ENCODE measurements around the gene ESYT3. TPM values are rescaled to one million over a fixed set of nuclear protein-coding genes. Genes with fewer than 3 reads are reported as not detected.
"Not testable (repeated sequence)": the region's sequence is repeated elsewhere in the genome, so short reads cannot be mapped to it uniquely, and the experiment has no call there.

Gene ESYT3
- total RNA-seq, 2 donors from 2014 or later = 2.0 to 6.0 TPM

DNA sequence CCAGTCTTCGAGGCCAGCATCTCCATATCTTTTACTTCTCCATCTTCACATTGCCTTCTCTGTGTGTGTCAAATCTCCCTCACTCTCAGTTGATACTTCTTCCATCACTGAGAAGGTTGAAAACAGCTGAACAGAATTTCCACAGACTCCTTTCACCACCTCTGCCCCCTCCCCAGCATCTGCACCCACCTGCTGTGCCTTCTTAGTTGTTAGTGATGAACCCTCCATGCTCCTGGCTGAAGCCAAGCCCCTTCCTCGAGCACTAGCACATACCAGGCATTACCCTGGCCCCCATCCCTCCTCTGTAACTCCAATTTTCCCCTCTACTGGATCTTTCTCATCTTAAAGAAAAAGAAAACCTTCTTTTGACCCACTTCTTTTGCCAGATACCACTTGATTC lies 27.8 kb upstream of the ESYT3 start:
- H3K4me3 ChIP-seq = no peak overlapping the region
- no peaks in the 10 kb centered on the region for H3K27me3 ChIP-seq
- 79 to 87% methylated on average over 2 of the region's 2 CpGs for WGBS, 2 donors
- H3K27ac ChIP-seq = no peak overlapping the region
- no peaks in the 10 kb centered on the region for H3K9me3 ChIP-seq
- DNase-seq (no peak), ATAC-seq (no peak)
- TF ChIP-seq, protein P1, sequence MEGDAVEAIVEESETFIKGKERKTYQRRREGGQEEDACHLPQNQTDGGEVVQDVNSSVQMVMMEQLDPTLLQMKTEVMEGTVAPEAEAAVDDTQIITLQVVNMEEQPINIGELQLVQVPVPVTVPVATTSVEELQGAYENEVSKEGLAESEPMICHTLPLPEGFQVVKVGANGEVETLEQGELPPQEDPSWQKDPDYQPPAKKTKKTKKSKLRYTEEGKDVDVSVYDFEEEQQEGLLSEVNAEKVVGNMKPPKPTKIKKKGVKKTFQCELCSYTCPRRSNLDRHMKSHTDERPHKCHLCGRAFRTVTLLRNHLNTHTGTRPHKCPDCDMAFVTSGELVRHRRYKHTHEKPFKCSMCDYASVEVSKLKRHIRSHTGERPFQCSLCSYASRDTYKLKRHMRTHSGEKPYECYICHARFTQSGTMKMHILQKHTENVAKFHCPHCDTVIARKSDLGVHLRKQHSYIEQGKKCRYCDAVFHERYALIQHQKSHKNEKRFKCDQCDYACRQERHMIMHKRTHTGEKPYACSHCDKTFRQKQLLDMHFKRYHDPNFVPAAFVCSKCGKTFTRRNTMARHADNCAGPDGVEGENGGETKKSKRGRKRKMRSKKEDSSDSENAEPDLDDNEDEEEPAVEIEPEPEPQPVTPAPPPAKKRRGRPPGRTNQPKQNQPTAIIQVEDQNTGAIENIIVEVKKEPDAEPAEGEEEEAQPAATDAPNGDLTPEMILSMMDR (IDR thresholded peaks at IDR 0.05) = no peak
- no peak for TF ChIP-seq POLR2A (IDR thresholded peaks at IDR 0.05)
- no peaks in the 10 kb centered on the region for H3K4me1 ChIP-seq
- intact Hi-C loops (cut with DNase I) = no loop called here
- H3K36me3 ChIP-seq (replicated peaks in 1 of 2; ENCODE audit: insufficient read depth in 1 of 2, low read depth in 2 of 2) = no peaks in the 10 kb centered on the region

DNA sequence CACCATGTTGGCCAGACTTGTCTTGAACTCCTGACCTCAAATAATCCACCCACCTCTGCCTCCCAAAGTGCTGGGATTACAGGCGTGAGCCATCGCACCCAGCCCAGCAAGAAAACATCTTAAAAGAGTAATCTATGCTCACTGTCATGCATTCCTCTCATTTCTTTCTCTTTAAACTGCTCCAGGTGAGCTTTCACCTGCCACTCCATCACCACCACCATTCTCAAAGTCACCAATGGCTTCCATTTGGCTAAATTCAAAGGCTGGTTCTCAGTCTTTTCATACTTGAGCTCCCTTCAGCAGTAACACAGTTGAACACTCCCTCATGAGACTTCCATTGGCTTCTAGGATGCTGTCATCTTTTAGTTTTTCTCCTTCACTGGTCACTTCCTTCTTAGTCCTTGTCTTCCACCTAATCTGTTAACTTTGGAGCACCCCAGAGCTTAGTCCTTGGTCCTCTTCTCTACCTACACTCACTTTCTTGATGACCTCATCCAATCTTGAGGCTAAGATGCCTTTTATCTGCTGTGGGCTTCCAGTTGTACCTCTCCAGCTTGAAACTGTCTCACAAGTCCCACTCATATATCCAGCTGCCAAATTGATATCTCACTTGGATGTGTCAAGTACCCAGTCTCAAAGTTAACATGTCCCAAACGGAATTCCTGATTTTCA lies 27.0 kb upstream of the ESYT3 start:
- DNase-seq (no peak), ATAC-seq (no peak)
- TF ChIP-seq POLR2A (IDR thresholded peaks at IDR 0.05) = no peak
- TF ChIP-seq, protein P1 (IDR thresholded peaks at IDR 0.05) = no peak
- 71 to 80% methylated on average over 3 of the region's 3 CpGs for WGBS, 2 donors
- intact Hi-C loops (cut with DNase I) = no loop called here
- Histone ChIP-seq H3K27me3 (no peaks in the 10 kb centered on the region), H3K27ac (no peak overlapping the region), H3K4me1 (no peaks in the 10 kb centered on the region), H3K4me3 (no peak overlapping the region), H3K36me3 (replicated peaks in 1 of 2; ENCODE audit: insufficient read depth in 1 of 2, low read depth in 2 of 2) (no peaks in the 10 kb centered on the region), H3K9me3 (no peaks in the 10 kb centered on the region)

DNA sequence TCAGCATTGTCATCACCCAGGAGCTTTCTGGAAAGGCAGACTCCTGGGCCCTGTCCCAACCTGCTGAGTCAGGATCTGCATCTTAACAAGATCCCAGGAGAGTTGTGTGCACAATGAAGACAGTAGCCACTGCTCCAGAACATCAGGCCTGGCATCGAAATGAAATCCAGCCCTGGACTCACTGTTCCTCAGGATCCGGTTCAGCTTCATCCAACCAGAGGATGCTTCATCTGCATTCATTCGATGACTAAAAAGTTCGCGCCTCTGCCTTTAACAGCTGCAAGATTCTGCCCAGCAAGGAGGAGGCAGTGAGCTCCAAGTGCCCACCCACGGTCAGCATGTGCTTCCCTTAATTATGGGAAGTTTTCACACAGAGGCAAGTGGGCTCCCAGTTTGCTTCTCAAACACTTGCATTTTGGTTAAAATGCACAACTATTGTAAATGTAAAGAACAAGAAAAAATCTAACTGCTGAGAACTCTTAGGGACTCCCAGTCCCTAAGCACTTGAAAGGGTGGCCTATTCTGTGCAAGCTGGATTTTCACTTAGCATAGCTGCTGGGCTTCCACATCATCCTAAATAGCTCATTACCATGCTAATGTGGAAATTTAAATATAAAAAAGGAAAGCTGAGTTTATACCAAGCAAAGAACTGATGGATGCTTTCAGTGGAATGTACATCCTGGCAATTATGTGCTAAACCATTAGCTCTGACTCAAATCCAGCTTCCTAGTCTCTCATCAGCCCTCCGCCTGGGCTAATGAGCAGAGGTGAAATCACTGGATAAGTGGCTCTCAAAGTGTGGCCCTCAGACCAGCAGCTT lies 25.5 kb upstream of the ESYT3 start:
- WGBS, 2 donors = 56 to 64% methylated on average over 4 to 7 of the region's 7 CpGs
- intact Hi-C loops (cut with DNase I) = no loop called here

DNA sequence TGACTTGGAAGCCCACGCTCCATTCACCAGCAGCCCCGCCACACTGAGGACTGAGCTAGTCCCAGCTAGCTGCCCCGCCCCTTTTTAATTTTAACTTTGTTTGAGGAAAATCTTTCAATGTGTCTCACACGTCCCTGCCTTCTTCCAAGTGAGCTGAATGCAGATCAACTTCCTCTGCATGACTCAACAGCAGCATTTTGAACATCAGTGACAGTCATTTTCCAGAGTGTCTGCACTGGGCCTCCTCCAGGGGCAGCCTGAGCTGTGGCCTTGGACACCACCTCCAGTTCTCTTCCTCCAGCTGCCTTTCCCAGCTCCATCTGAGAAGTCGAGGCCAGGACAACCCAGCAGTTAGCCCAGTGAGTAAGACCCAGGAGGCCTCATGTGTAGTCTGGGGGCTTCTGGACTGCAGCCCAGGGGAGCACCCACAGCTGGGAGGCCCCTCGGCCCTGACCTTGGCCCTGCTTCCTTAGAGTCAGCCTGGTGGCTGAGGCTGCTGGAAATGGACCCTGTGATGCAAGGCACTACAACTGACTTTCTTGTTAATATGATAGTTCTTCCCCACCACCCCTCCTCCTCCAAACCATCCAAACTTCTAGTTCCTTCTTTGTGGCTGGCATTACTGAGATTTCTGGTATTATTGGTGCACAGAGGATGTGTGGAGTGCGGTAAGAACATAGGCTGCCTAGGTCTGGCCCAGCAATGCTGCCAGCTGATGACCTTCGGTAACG lies 21.4 kb upstream of the ESYT3 start:
- Histone ChIP-seq H3K27me3 (no peaks in the 10 kb centered on the region), H3K9me3 (no peaks in the 10 kb centered on the region), H3K36me3 (replicated peaks in 1 of 2; ENCODE audit: insufficient read depth in 1 of 2, low read depth in 2 of 2) (no peaks in the 10 kb centered on the region), H3K4me3 (no peak overlapping the region), H3K4me1 (no peaks in the 10 kb centered on the region), H3K27ac (peak overlapping the region in 1 of 4 donors; percentile 18)
- no peak for TF ChIP-seq POLR2A (IDR thresholded peaks at IDR 0.05)
- TF ChIP-seq, protein P1 (IDR thresholded peaks at IDR 0.05) = no peak
- intact Hi-C loops (cut with DNase I) = no loop called here
- no peak for DNase-seq
- ATAC-seq = no peak
- WGBS, 2 donors = 53 to 54% methylated on average over 9 of the region's 9 CpGs

More for the DNA sequence above, 25.5 kb upstream of the ESYT3 start:
- no peak for DNase-seq
- no peak overlapping the region for H3K27ac ChIP-seq
- no peaks in the 10 kb centered on the region for H3K9me3 ChIP-seq
- ATAC-seq = no peak
- no peaks in the 10 kb centered on the region for H3K27me3 ChIP-seq
- H3K36me3 ChIP-seq (replicated peaks in 1 of 2; ENCODE audit: insufficient read depth in 1 of 2, low read depth in 2 of 2) = no peaks in the 10 kb centered on the region
- TF ChIP-seq, protein P1 (IDR thresholded peaks at IDR 0.05) = no peak
- TF ChIP-seq POLR2A (IDR thresholded peaks at IDR 0.05) = no peak
- no peaks in the 10 kb centered on the region for H3K4me1 ChIP-seq
- H3K4me3 ChIP-seq = no peak overlapping the region

DNA sequence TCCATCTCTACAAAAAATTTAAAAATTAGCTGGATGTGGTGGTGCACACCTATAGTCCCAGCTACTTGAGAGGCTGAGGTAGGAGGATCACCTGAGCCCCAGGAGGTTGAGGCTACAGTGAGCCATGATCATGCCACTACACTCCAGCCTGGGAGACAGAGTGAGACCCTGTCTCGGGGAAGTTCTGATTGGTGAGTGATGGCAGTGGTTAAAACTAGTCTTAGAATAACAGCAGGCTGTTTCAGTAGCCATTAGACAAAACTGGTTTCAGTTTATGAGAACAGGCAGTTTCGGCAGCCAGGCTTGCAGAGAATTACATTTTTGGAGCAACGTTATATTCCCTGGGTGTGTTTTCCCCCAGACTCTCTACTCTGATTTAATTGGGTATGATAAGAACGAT lies 18.2 kb upstream of the ESYT3 start:
- not testable (repeated sequence) for H3K4me3 ChIP-seq; H3K4me1 ChIP-seq; DNase-seq; H3K27ac ChIP-seq; H3K36me3 ChIP-seq (replicated peaks in 1 of 2; ENCODE audit: insufficient read depth in 1 of 2, low read depth in 2 of 2); H3K27me3 ChIP-seq; ATAC-seq; H3K9me3 ChIP-seq
- 75 to 76% methylated on average over 4 of the region's 4 CpGs for WGBS, 2 donors
- intact Hi-C loops (cut with DNase I) = loop anchor here (5.0 kb wide), 1 partner anchor 511 kb away; no protein-coding TSS in a partner anchor

All from body of pancreas (tissue), 4 donors.